WTC11 (cell line): Measurements from ENCODE around the gene SCML2. TPM values are rescaled to one million over a fixed set of nuclear protein-coding genes. Genes with fewer than 3 reads are reported as not detected.
A peak's percentile ranks its signal among the peaks of the same experiment; 100 is the strongest.

Source experiments
- ATAC-seq: fragments of 200-7000 bp; cut with Tn5 transposase; 2 replicates; pipeline ENCODE4 v1.10.0; 2021; ENCODE audit warnings: mild to moderate bottlenecking, moderate library complexity
- CTCF ChIA-PET: fragments of 300-600 bp; sonication (Branson Sonifier 250); formaldehyde crosslinking; loops from one replicate; lab custom pipeline; 2021; ENCODE audit warnings: antibody characterized with exemption; lab: Charles Lee
- POLR2A ChIA-PET: fragments of 350-600 bp; sonication (Branson Sonifier 250); formaldehyde crosslinking; loops from one replicate; lab custom pipeline; 2021; ENCODE audit warnings: antibody characterized with exemption; lab: Charles Lee
- DNase-seq: peaks from one replicate; pipeline ENCODE4 v3.0.0; 2021; ENCODE audit warnings: low spot score
- H3K27ac Mint-ChIP-seq: 2 replicates; pipeline ENCODE4 v1.8.0; 2021; ENCODE audit warnings: mixed read lengths
- H3K27me3 Mint-ChIP-seq: 2 replicates; pipeline ENCODE4 v1.8.0; 2021; ENCODE audit warnings: low read depth, mild to moderate bottlenecking, moderate library complexity, mixed read lengths
- H3K36me3 Mint-ChIP-seq: 2 replicates; pipeline ENCODE4 v1.8.0; 2021; ENCODE audit warnings: mixed read lengths
- H3K4me1 Mint-ChIP-seq: 2 replicates; pipeline ENCODE4 v1.8.0; 2022; ENCODE audit warnings: mixed read lengths
- H3K4me3 Mint-ChIP-seq: 2 replicates; pipeline ENCODE4 v1.8.0; 2021; ENCODE audit warnings: mild to moderate bottlenecking, moderate library complexity, mixed read lengths
- H3K9me3 Mint-ChIP-seq: 2 replicates; pipeline ENCODE4 v1.8.0; 2021; ENCODE audit warnings: mixed read lengths
- ARID4B ChIP-seq: sonication (generic); formaldehyde crosslinking; IDR thresholded peaks from 2 replicates; pipeline ENCODE4 v1.8.0; 2023; ENCODE audit warnings: missing genetic modification reagents, mild to moderate bottlenecking, borderline replicate concordance
- CDX4 ChIP-seq: fragments of 250-450 bp; sonication (Bioruptor Pico); IDR thresholded peaks from 2 replicates; pipeline ENCODE4 v1.9.0; 2021; ENCODE audit warnings: moderate library complexity, mild to moderate bottlenecking, inconsistent platforms, borderline replicate concordance
- CREM ChIP-seq: sonication (generic); formaldehyde crosslinking; IDR thresholded peaks from 2 replicates; pipeline ENCODE4 v1.8.1; 2022; ENCODE audit warnings: mild to moderate bottlenecking, missing genetic modification reagents, moderate library complexity
- ELF4 ChIP-seq: sonication (generic); formaldehyde crosslinking; IDR thresholded peaks from 2 replicates; pipeline ENCODE4 v1.8.1; 2022; ENCODE audit warnings: low read depth, mild to moderate bottlenecking, moderate library complexity, missing genetic modification reagents
- ESRRA ChIP-seq: sonication (generic); formaldehyde crosslinking; IDR thresholded peaks from 2 replicates; pipeline ENCODE4 v1.8.1; 2022; ENCODE audit warnings: mild to moderate bottlenecking, missing genetic modification reagents, borderline replicate concordance
- FOXP4 ChIP-seq: sonication (generic); formaldehyde crosslinking; IDR thresholded peaks from 2 replicates; pipeline ENCODE4 v1.8.0; 2022; ENCODE audit warnings: mild to moderate bottlenecking, missing genetic modification reagents
- HMGXB4 ChIP-seq: sonication (generic); formaldehyde crosslinking; IDR thresholded peaks from 2 replicates; pipeline ENCODE4 v1.8.1; 2023; ENCODE audit warnings: mild to moderate bottlenecking, moderate library complexity, missing genetic modification reagents
- IRF1 ChIP-seq: sonication (generic); formaldehyde crosslinking; IDR thresholded peaks from 2 replicates; pipeline ENCODE4 v1.8.0; 2023; ENCODE audit warnings: missing genetic modification reagents
- JAZF1 ChIP-seq: fragments of 250-450 bp; sonication (Bioruptor Pico); IDR thresholded peaks from 2 replicates; pipeline ENCODE4 v1.9.0; 2021; ENCODE audit warnings: moderate library complexity, mild to moderate bottlenecking, inconsistent platforms
- JUN ChIP-seq: sonication (generic); formaldehyde crosslinking; IDR thresholded peaks from 2 replicates; pipeline ENCODE4 v1.8.0; 2023; ENCODE audit warnings: mild to moderate bottlenecking, missing genetic modification reagents
- MYBL2 ChIP-seq: sonication (generic); formaldehyde crosslinking; IDR thresholded peaks from 2 replicates; pipeline ENCODE4 v1.8.1; 2023; ENCODE audit warnings: mild to moderate bottlenecking, moderate library complexity, missing genetic modification reagents
- NFE2L1 ChIP-seq: sonication (generic); formaldehyde crosslinking; IDR thresholded peaks from 2 replicates; pipeline ENCODE4 v1.8.1; 2023; ENCODE audit warnings: missing genetic modification reagents
- NFYB ChIP-seq: sonication (generic); formaldehyde crosslinking; conservative IDR thresholded peaks from 2 replicates; pipeline ENCODE4 v1.8.0; 2022; ENCODE audit warnings: low read depth, missing genetic modification reagents
- NR3C1 ChIP-seq: sonication (generic); formaldehyde crosslinking; conservative IDR thresholded peaks from 2 replicates; pipeline ENCODE4 v1.8.1; 2023; ENCODE audit warnings: low read depth, mild to moderate bottlenecking, missing genetic modification reagents
- PRDM15 ChIP-seq: sonication (generic); formaldehyde crosslinking; IDR thresholded peaks from 2 replicates; pipeline ENCODE4 v1.8.0; 2022; ENCODE audit warnings: missing genetic modification reagents
- PREB ChIP-seq: sonication (generic); formaldehyde crosslinking; IDR thresholded peaks from 2 replicates; pipeline ENCODE4 v1.8.1; 2022; ENCODE audit warnings: mild to moderate bottlenecking, missing genetic modification reagents, moderate library complexity, borderline replicate concordance
- PRRX2 ChIP-seq: fragments of 250-450 bp; sonication (Bioruptor Pico); IDR thresholded peaks from 2 replicates; pipeline ENCODE4 v1.8.0; 2021; ENCODE audit warnings: mild to moderate bottlenecking
- ZNF232 ChIP-seq: sonication (generic); formaldehyde crosslinking; IDR thresholded peaks from 2 replicates; pipeline ENCODE4 v1.8.0; 2022; ENCODE audit warnings: mild to moderate bottlenecking, missing genetic modification reagents
- ZNF317 ChIP-seq: sonication (generic); formaldehyde crosslinking; IDR thresholded peaks from 2 replicates; pipeline ENCODE4 v1.8.1; 2023; ENCODE audit warnings: low read depth, mild to moderate bottlenecking, moderate library complexity, missing genetic modification reagents, borderline replicate concordance
- total RNA-seq: library from RNA; stranded (reverse); gene quantifications from 3 replicates; pipeline ENCODE4 v1.2.3, GENCODE V29; 2021

Gene SCML2
- total RNA-seq, 1 experiment from 2014 or later: 12.8 TPM

- no peak for TF ChIP-seq PRDM15 (CRISPR knock-in tag)
- TF ChIP-seq ZNF317 (CRISPR knock-in tag): no peak
- TF ChIP-seq ARID4B (CRISPR knock-in tag): no peak
- no peak for TF ChIP-seq ELF4 (CRISPR knock-in tag)
- TF ChIP-seq JAZF1 (CRISPR knock-in tag): no peak
- no peak for TF ChIP-seq ESRRA (CRISPR knock-in tag)
- no peak for TF ChIP-seq CDX4 (CRISPR knock-in tag)
- no peak for TF ChIP-seq ZNF232
- TF ChIP-seq MYBL2 (CRISPR knock-in tag): no peak
- no peak for TF ChIP-seq NFE2L1 (CRISPR knock-in tag)
Observed at GRCh38 chrX:18360867-18361266, 6.4 kb upstream of the SCML2 start (continued).

GRCh38 chrX:18353931-18354368, 538 bp downstream of the SCML2 start:
- H3K9me3 Mint-ChIP-seq: no peaks in the 10 kb centered on the region
- ChIA-PET CTCF (no interaction called here), POLR2A (no interaction called here)
- TF ChIP-seq HMGXB4 (CRISPR knock-in tag) (peak; percentile 56; the same call in 1 of the 2 replicates), JUN (CRISPR knock-in tag) (no peak), NFYB (CRISPR knock-in tag) (no peak), FOXP4 (CRISPR knock-in tag) (0 out of 2 replicates have a peak, but pooled peaks have one; percentile 18), PRRX2 (CRISPR knock-in tag) (no peak), ELF4 (CRISPR knock-in tag) (no peak), ZNF232 (no peak), NR3C1 (no peak), CREM (no peak), IRF1 (CRISPR knock-in tag) (no peak), PREB (CRISPR knock-in tag) (no peak)
- peaks cover 28% of the 10 kb centered on the region for H3K27me3 Mint-ChIP-seq
- H3K27ac Mint-ChIP-seq: no peak overlapping the region
- H3K4me1 Mint-ChIP-seq: peaks cover 8% of the 10 kb centered on the region
- peak overlapping the region; percentile 69 for H3K4me3 Mint-ChIP-seq
- DNase-seq: peak; percentile 48
- no peaks in the 10 kb centered on the region for H3K36me3 Mint-ChIP-seq
- ATAC-seq: peak; percentile 80
